ENCODE data around the gene PARP12.

Gene PARP12

GRCh38 chr7:140069298-140069949, 6.7 kb upstream of the PARP12 start:
- DNase-seq (ENCODE audit: low read depth): no peak
- no peak overlapping the region for H3K4me3 ChIP-seq (replicated peaks; ENCODE audit: low read depth, low read length)
- TF ChIP-seq CTCF (IDR thresholded peaks at IDR 0.05; ENCODE audit: low read length, missing control alignments): no peak

- no peak overlapping the region for H3K4me3 ChIP-seq (replicated peaks; ENCODE audit: low read depth, low read length)
- no peak for TF ChIP-seq CTCF (IDR thresholded peaks at IDR 0.05; ENCODE audit: low read length, missing control alignments)
- no peak for DNase-seq (ENCODE audit: low read depth)
Observed at GRCh38 chr7:140068033-140068432, 5.3 kb upstream of the PARP12 start.

- DNase-seq (ENCODE audit: low read depth): no peak
- TF ChIP-seq CTCF (IDR thresholded peaks at IDR 0.05; ENCODE audit: low read length, missing control alignments): no peak
- H3K4me3 ChIP-seq (replicated peaks; ENCODE audit: low read depth, low read length): no peak overlapping the region
Observed at GRCh38 chr7:140067052-140067451, 4.3 kb upstream of the PARP12 start.

- peak overlapping the region; percentile 62 for H3K4me3 ChIP-seq (replicated peaks; ENCODE audit: low read depth, low read length)
- no peak for DNase-seq (ENCODE audit: low read depth)
- TF ChIP-seq CTCF (IDR thresholded peaks at IDR 0.05; ENCODE audit: low read length, missing control alignments): no peak
Observed at GRCh38 chr7:140062118-140062527, 628 bp downstream of the PARP12 start.

GRCh38 chr7:140061607-140061930, 1.2 kb downstream of the PARP12 start:
- TF ChIP-seq CTCF (IDR thresholded peaks at IDR 0.05; ENCODE audit: low read length, missing control alignments): no peak
- H3K4me3 ChIP-seq (replicated peaks; ENCODE audit: low read depth, low read length): no peak overlapping the region
- no peak for DNase-seq (ENCODE audit: low read depth)

- peak; percentile 87 for DNase-seq (ENCODE audit: low read depth)
- no peak overlapping the region for H3K4me3 ChIP-seq (replicated peaks; ENCODE audit: low read depth, low read length)
Observed at GRCh38 chr7:140060788-140061606, 1.8 kb downstream of the PARP12 start.

More at GRCh38 chr7:140060788-140061606, 1.8 kb downstream of the PARP12 start:
- no peak for TF ChIP-seq CTCF (IDR thresholded peaks at IDR 0.05; ENCODE audit: low read length, missing control alignments)

Measured in fibroblast of pulmonary artery (primary cell).